K562 (cell line): ENCODE data around the gene DNAH3. TPM values are rescaled to one million over a fixed set of nuclear protein-coding genes. Genes with fewer than 3 reads are reported as not detected.

Source experiments
- ATF1 ChIP-seq, 2 experiments: fragments of 450-650 bp in 1 of 2; IDR thresholded peaks; 2 replicates each; pipeline ENCODE4 v1.6.1; 2016; ENCODE audit warnings: missing compliant biosample characterization in 1 of 2, missing genetic modification characterization in 1 of 2
- NCOA2 ChIP-seq, 2 experiments: fragments of 450-650 bp; IDR thresholded peaks; 2 replicates each; pipeline ENCODE4 v1.6.1; 2018; ENCODE audit warnings: mild to moderate bottlenecking in 2 of 2, moderate library complexity in 1 of 2; ENCODE audit not compliant: partially characterized antibody in 2 of 2
- NEUROD1 ChIP-seq: fragments of 150-350 bp; IDR thresholded peaks from 2 replicates; pipeline ENCODE4 v1.6.1; 2014; ENCODE audit warnings: borderline replicate concordance, low read length, low read depth; ENCODE audit not compliant: partially characterized antibody
- NR0B1 ChIP-seq: fragments of 450-650 bp; IDR thresholded peaks from one replicate; pipeline ENCODE4 v1.6.1; 2018; ENCODE audit warnings: mild to moderate bottlenecking, moderate library complexity; ENCODE audit not compliant: partially characterized antibody
- PCBP1 ChIP-seq: fragments of 200-400 bp; formaldehyde crosslinking; IDR thresholded peaks from 2 replicates; pipeline ENCODE4 v1.6.1; 2018; ENCODE audit warnings: mild to moderate bottlenecking, low read depth, low read length; ENCODE audit not compliant: poor library complexity, severe bottlenecking
- TEAD2 ChIP-seq: fragments of 450-650 bp; IDR thresholded peaks from 2 replicates; pipeline ENCODE4 v1.6.1; 2016; ENCODE audit warnings: missing genetic modification characterization, control low read depth, missing compliant biosample characterization
- ZFP1 ChIP-seq: fragments of 450-650 bp; formaldehyde crosslinking; IDR thresholded peaks from 2 replicates; pipeline ENCODE4 v1.4.0; 2020; ENCODE audit warnings: mild to moderate bottlenecking, mixed read lengths
- ZNF699 ChIP-seq: fragments of 250-450 bp; sonication (Bioruptor Pico); IDR thresholded peaks from 2 replicates; pipeline ENCODE4 v1.8.0; 2021; ENCODE audit warnings: mild to moderate bottlenecking, moderate library complexity; ENCODE audit not compliant: insufficient replicate concordance
- polyA plus RNA-seq, 8 experiments: library from polyadenylated mRNA; depleted of rRNA in 4 of 8; stranded (reverse) in 5 of 8; unstranded in 3 of 8; fragments of >200 nt; fragmentation: Nextera tagmentation in 2 of 8; fragmentation: Illumina TruSeq in 1 of 8; extraction: Ambion mirVana in 2 of 8; extraction: Trizol in 1 of 8; gene quantifications; 2 replicates each; pipeline versions ENCODE4 v1.2.1 to v1.2.3, GENCODE V29; 2011 to 2014; ENCODE audit warnings: inconsistent platforms in 1 of 8, missing spikeins in 1 of 8
- total RNA-seq, 7 experiments: library from RNA; depleted of rRNA in 6 of 7; stranded (reverse); fragments of >200 nt in 6 of 7; fragmentation: Illumina TruSeq in 2 of 7; extraction: Trizol in 2 of 7; gene quantifications; 2 replicates each; pipeline versions ENCODE4 v1.2.1 to v1.2.3, GENCODE V29; 2011 to 2021; ENCODE audit warnings: low replicate concordance in 1 of 7
- TF ChIP-seq, protein P1 (sequence below): fragments of 250-450 bp; sonication (Bioruptor Pico); IDR thresholded peaks from 2 replicates; pipeline ENCODE4 v1.4.0; 2020; ENCODE audit warnings: mild to moderate bottlenecking
- TF ChIP-seq, protein P2 (sequence below): fragments of 250-450 bp; sonication (Bioruptor Pico); IDR thresholded peaks from 2 replicates; pipeline ENCODE4 v1.5.0; 2022; ENCODE audit warnings: mild to moderate bottlenecking
- TF ChIP-seq, protein P3 (sequence below): sonication (generic); formaldehyde crosslinking; IDR thresholded peaks from 2 replicates; pipeline ENCODE4 v1.5.0; 2020; ENCODE audit warnings: missing genetic modification reagents

The DNAH3 gene
- total and polyA plus RNA-seq, 9 of the 15 experiments (the other 6 are each of a cell fraction or from before 2014, with no cell fraction given): 0.32 to 0.84 (median 0.44) TPM

DNA sequence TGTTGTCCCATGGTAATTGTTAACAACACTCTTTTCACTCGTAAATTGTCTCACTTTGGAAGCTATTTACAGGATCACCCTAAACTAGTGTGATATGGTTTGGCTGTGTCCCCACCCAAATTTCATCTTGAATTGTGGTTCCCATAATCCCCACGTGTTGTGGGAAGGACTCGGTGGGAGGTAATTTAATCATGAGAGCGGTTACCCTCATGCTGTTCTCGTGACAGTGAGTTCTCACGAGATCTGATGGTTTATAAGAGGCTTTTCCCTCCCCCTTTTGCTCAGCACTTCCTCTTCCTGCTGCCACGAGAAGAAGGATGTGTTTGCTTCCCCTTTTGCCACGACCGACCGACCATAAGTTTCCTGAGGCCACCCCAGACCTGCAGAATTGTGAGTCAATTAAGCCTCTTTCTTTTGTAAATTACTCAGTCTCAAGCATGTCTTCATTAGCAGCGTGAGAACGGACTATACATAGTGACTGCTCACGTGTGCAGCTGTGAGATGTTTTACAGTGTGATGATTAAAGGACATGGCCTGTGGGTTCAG lies 34.4 kb downstream of the DNAH3 start (continued):
- TF ChIP-seq, protein P1, sequence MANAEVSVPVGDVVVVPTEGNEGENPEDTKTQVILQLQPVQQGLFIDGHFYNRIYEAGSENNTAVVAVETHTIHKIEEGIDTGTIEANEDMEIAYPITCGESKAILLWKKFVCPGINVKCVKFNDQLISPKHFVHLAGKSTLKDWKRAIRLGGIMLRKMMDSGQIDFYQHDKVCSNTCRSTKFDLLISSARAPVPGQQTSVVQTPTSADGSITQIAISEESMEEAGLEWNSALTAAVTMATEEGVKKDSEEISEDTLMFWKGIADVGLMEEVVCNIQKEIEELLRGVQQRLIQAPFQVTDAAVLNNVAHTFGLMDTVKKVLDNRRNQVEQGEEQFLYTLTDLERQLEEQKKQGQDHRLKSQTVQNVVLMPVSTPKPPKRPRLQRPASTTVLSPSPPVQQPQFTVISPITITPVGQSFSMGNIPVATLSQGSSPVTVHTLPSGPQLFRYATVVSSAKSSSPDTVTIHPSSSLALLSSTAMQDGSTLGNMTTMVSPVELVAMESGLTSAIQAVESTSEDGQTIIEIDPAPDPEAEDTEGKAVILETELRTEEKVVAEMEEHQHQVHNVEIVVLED (CRISPR knock-in tag): no peak
- TF ChIP-seq NCOA2 (IDR thresholded peaks at IDR 0.05; ENCODE audit: partially characterized antibody in 2 of 2) (no peak), TEAD2 (tag) (no peak), NEUROD1 (no peak), NR0B1 (no peak), ZFP1 (CRISPR knock-in tag) (no peak), ATF1 (CRISPR knock-in tag; IDR thresholded peaks at IDR 0.05) (no peak), ATF1 (tag; IDR thresholded peaks at IDR 0.05) (0 out of 2 replicates have a peak, but pooled peaks have one; percentile 23), PCBP1 (no peak), ZNF699 (CRISPR knock-in tag) (no peak)
- TF ChIP-seq, protein P2, sequence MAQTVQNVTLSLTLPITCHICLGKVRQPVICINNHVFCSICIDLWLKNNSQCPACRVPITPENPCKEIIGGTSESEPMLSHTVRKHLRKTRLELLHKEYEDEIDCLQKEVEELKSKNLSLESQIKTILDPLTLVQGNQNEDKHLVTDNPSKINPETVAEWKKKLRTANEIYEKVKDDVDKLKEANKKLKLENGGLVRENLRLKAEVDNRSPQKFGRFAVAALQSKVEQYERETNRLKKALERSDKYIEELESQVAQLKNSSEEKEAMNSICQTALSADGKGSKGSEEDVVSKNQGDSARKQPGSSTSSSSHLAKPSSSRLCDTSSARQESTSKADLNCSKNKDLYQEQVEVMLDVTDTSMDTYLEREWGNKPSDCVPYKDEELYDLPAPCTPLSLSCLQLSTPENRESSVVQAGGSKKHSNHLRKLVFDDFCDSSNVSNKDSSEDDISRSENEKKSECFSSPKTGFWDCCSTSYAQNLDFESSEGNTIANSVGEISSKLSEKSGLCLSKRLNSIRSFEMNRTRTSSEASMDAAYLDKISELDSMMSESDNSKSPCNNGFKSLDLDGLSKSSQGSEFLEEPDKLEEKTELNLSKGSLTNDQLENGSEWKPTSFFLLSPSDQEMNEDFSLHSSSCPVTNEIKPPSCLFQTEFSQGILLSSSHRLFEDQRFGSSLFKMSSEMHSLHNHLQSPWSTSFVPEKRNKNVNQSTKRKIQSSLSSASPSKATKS (CRISPR knock-in tag): no peak
- TF ChIP-seq, protein P3, sequence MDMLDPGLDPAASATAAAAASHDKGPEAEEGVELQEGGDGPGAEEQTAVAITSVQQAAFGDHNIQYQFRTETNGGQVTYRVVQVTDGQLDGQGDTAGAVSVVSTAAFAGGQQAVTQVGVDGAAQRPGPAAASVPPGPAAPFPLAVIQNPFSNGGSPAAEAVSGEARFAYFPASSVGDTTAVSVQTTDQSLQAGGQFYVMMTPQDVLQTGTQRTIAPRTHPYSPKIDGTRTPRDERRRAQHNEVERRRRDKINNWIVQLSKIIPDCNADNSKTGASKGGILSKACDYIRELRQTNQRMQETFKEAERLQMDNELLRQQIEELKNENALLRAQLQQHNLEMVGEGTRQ: no peak
